SW480 (cell line): ENCODE data around the gene XYLT1.
"Not testable (repeated sequence)": the region's sequence is repeated elsewhere in the genome, so short reads cannot be mapped to it uniquely, and the experiment has no call there.

Experiments used
- DNase-seq: peaks from one replicate; pipeline ENCODE4 v3.0.0-alpha.2; 2016; ENCODE audit warnings: low spot score

The XYLT1 gene

GRCh38 chr16:17491140-17491662, 20.4 kb upstream of the XYLT1 start:
- DNase-seq, result no peak

- no peak for DNase-seq
Measured at GRCh38 chr16:17488506-17488905, 17.7 kb upstream of the XYLT1 start.

DNA sequence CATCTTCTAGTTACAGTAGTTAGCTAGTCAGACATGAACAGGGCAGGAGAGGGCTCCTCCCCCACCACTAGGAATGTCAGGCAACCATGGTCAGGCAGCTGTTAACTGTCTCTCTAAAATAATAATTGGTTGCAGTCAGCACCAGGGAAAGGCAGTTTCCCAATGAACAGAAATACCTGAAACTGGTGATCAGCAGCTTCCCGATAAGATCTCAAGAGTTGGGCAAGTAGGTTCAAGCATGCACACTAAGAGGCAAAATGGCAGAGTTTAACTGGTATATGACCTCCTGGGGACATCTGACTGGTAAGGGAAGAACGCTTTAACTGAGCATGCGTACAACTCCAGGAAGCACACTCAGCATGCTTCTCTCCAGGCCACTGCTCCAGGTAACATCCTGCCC, 12.6 kb upstream of the XYLT1 start:
- no peak for DNase-seq

GRCh38 chr16:17482341-17482740, 11.6 kb upstream of the XYLT1 start:
- DNase-seq, result not testable (repeated sequence)

- no peak for DNase-seq
Measured at GRCh38 chr16:17481736-17482135, 11.0 kb upstream of the XYLT1 start.

DNA sequence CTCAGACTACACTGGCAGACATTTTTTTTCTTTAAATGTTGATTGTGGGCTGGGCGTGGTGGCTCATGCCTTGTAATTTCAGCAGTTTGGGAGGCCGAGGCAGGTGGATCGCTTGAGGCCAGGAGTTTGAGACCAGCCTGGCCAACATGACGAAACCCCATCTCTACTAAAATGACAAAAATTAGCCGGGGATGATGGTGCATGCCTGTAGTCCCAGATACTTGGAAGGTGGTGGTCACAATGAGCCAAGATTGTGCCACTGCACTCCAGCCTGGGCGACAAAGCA, 6.4 kb upstream of the XYLT1 start:
- DNase-seq, result not testable (repeated sequence)

GRCh38 chr16:17476414-17477259, 5.9 kb upstream of the XYLT1 start:
- peak; percentile 79 for DNase-seq

DNA sequence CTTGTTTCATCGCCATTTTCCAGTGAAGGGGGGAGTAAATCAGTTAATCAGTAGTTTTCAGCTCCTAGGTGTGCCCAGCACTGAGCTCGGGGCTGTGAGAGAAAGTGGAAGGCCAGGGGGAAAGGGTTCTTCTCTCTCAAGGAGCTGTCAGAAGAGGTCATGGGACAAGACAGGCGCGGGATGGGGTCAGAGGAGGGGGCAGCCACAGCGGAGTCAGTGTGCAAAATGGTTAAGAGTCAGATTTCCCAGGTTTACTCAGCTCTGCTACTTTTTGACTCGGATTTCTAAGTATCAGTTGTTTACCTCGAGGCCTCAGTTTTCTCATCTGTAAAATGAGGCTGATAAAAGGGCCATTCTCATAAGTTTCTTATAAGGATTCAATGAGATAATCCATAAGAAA, 4.3 kb upstream of the XYLT1 start:
- DNase-seq, result no peak

GRCh38 chr16:17474572-17474971, 3.8 kb upstream of the XYLT1 start:
- DNase-seq, result no peak

DNA sequence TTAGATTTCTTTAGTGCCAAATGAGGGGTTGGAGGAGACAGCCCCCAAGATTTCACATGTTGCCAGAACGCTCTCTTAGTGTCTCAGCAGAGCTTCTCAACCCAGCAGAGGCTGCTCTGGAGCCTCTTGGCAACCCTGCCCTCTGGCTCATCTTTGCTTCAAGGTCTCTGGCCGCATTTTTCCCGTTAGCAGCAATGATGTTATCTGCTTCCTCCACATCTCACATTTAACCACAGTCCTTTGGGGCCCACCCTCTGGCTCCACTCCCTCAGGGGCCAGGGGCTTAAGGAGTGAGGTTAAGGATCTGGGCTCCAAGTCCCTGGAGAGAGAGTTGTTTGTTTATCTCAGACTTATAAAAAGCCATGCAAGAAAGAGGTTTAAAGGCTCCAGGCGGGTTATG, 3.3 kb upstream of the XYLT1 start:
- DNase-seq, result no peak

GRCh38 chr16:17471719-17472461, 1.1 kb upstream of the XYLT1 start:
- DNase-seq, result no peak

DNA sequence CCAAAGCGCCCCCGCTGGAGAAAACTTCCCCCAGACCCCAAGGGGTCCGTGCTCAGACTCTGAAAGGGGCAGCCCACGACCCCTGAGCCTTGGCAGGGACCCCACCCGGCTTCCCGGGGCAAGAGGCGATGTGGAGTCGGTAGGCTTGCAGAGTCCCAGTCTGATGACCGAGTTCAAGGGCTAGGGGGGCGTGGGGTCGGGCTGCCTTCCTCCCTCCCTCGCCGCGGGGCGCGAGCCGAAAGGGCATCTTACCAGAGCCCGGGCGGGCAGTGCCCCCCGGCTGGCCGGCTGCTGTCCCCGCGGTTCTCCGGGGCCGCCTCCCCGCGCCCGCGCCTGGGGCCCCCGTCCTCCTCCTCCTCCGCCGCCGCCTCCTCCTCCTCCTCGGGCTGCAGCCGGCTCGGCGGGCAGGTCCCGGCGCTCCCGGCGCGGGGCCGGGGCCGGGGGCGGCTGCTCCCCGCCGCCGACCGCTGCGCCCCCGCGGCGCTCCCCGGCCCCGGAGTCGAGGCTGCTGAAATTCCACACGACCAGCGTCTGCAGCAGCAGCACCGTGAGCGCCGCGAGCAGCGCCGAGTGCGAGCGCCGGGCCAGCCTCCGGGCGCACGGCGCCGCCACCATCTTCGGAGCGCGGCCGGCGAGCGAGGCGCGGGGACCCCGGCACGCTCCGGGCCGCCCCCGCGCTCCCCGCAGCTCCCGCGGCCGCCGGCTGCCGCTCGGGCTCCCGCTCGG, 415 bp downstream of the XYLT1 start:
- DNase-seq, result no peak

DNA sequence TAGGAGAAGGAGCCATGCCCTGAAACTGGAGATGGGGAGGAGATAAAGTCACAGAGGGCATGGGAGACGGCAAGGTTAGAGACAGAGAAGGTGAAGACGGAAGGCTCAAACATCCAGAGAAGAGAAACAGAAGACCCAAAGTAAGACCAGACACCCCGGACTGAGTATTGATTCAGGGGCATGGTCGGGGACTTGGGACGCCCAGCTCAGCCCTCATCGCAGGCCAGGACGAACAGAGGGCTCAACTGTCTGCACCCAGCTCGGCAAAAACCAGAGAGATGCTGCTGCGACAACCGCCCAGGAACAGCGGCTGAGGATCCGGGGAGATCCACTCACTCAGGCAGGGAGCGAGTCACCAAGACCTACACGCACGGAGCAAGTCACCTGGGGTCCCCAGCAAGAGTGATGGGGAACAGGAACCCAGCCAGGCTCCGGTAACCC, 999 bp downstream of the XYLT1 start:
- no peak for DNase-seq

DNA sequence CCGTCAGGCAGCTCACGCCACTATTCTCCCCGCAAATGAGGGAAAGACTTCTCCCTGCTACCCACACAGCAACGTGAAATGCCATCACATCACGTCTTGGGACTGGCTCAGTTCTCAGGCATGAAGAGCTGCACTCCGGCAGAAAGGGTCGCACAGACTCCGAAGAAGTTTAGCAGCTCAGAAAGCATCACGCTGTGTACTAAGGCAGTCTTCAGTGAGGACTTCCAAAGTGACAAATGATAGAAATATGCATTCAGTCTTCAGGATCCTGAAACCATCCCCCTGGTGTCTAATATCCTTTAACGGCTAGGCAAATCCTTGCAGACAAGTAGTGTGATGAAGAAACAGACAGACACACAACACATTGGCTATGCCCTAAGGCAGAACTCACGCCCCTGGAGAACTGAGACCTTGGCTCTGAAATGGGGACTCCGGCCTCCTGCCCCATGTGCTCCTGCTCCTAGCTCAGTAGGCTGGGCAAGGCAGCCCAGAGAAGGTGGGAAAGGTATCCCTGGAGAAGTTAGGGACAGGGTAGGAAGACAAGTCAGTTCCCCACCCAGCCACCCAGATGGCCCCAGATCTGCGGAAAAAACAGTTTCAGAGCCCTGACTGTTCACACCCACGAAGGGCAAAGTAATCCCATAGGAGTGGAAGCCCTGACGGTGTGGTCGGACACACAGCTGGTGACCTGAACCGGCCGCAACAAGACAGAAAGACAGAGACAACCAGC, 1.6 kb downstream of the XYLT1 start:
- no peak for DNase-seq

DNA sequence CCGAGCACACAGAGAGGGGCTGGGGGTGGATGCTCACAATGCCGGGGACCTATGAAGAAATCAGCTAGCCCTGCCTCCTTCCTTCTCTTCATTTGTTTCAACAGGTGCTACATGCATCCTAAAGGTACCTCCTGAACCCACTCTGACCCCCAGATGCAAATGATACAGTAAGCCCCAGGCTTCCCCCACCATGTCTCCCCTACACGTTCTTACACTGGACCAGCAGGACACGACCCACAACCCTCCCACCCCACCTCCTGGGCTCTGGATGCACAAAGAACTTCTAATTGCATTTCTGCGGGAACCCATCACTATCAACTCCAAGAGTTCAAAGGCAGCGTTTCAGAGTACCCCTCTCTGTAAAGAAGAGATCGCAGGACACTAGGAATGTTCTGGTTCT, 2.1 kb downstream of the XYLT1 start:
- DNase-seq, result no peak

DNA sequence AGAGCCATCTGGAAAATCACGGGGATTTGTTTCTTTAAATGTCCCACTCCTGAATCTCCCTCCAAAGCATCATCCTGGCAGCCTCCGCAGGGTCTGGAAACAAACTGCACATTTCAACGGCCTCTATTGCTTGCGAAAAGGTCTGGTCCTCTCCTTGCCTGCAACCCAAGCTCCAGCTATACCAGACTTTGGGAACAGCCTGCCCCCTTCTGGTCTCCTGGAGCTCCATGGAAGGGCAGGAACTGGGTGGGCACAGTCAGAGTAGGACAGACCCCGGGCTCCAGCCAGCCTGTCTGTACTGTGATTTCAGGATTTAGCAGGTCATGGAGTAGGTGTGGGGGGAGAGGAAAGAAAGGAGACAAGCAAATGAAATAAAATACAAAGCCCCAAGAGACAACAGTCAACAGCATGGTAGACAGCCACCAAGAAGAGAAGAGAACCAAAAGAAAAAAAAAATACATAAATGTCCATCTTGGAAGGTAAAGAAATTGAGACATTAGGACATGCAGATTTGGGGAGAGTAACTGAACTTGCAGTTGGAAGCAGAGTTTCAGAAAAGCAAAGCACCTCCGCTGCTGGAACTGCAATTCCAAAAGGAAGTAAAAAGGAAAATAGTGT, 2.7 kb downstream of the XYLT1 start:
- DNase-seq, result peak; percentile 28

DNA sequence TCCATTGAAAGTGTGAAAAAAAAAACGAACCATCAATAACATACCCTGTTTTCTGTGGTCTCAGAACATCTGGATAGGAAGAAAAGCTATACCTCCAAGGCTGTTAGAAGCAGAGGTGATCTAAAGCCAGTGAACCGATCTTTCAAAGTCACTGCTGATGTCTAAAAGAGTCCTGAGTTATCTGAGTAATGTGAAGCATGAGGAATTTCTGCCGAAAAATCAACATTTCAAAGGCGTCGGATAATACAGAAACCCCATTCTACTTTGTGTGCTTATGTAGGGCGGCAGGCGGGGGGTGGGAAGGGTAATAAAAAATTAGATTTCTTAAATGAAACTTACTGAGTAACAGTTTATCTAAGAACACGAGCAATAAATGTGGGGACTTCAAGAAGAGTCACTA, 3.9 kb downstream of the XYLT1 start:
- DNase-seq, result no peak

- no peak for DNase-seq
Measured at GRCh38 chr16:17465460-17465859, 5.3 kb downstream of the XYLT1 start.

DNA sequence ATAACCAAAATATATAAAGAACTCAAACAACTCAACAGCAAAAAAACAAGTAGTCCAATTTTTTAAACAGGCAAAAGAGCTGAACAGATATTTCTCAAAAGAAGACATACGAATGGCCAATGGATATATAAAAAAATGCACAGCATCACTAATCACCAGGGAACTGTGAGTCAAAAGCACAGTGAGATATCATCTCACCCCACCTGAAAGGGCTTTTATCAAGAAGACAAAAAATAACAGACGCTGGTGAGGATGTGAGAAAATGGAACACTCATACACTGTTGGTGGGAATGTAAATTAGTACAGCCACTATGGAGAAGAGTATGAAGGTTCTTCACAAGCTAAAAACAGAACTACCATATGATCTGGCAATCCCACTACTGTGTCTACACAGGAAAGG, 7.4 kb downstream of the XYLT1 start:
- DNase-seq, result no peak

GRCh38 chr16:17461951-17462729, 8.6 kb downstream of the XYLT1 start:
- no peak for DNase-seq

GRCh38 chr16:17460890-17461289, 9.9 kb downstream of the XYLT1 start:
- DNase-seq, result no peak
